Chondrocyte (in vitro differentiated cells): ENCODE data around the gene TBC1D32. TPM values are rescaled to one million over a fixed set of nuclear protein-coding genes. Genes with fewer than 3 reads are reported as not detected.

Experiments
- DNase-seq: peaks from one replicate; pipeline ENCODE4 v3.0.0; 2021; ENCODE audit warnings: mixed read lengths, low spot score
- H3K27ac Mint-ChIP-seq: one replicate; pipeline ENCODE4 v1.8.0; 2021; ENCODE audit warnings: mild to moderate bottlenecking, moderate library complexity, mixed read lengths; ENCODE audit not compliant: unreplicated experiment
- H3K27me3 Mint-ChIP-seq: 2 replicates; pipeline ENCODE4 v1.8.0; 2021; ENCODE audit warnings: low read depth, mixed read lengths
- H3K36me3 Mint-ChIP-seq: 2 replicates; pipeline ENCODE4 v1.8.0; 2021; ENCODE audit warnings: low read depth, mixed read lengths
- H3K4me1 Mint-ChIP-seq: 2 replicates; pipeline ENCODE4 v1.8.0; 2021; ENCODE audit warnings: low read depth, mild to moderate bottlenecking, mixed read lengths
- H3K4me3 Mint-ChIP-seq: one replicate; pipeline ENCODE4 v1.8.0; 2021; ENCODE audit warnings: mild to moderate bottlenecking, moderate library complexity, mixed read lengths; ENCODE audit not compliant: unreplicated experiment
- H3K9me3 Mint-ChIP-seq: 2 replicates; pipeline ENCODE4 v1.8.0; 2021; ENCODE audit warnings: low read depth, mixed read lengths
- total RNA-seq: library from RNA; stranded (reverse); gene quantifications from 3 replicates; pipeline ENCODE4 v1.2.1, GENCODE V29; 2021
- TF ChIP-seq, protein P1 (sequence below): fragments of 200-600 bp; sonication (generic); IDR thresholded peaks from 2 replicates; pipeline ENCODE4 v1.5.0; 2021; ENCODE audit warnings: antibody characterized with exemption, mild to moderate bottlenecking, moderate library complexity

TBC1D32 gene
- total RNA-seq, 1 donor from 2014 or later: 8.9 TPM

DNA sequence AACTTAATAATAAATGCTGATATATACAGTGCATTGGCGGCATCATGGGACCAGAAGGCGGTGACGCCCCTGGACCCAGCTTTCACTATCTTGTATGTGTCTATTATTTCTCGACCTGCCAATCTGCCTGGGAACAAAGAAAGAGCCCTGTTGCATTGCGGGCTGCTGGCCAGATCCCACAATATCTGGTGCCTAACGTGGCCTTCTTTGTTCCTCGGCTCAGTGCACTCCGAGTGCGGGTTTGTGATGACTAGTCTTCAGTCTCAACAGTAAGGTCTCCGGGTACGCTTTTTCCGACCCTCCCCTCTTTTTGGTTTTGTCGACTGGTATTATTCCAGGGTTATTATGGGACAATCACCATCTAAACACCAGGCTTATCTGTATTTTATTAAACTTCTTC is 291.5 kb downstream of the TBC1D32 start:
- no peak overlapping the region for H3K4me3 Mint-ChIP-seq

DNA sequence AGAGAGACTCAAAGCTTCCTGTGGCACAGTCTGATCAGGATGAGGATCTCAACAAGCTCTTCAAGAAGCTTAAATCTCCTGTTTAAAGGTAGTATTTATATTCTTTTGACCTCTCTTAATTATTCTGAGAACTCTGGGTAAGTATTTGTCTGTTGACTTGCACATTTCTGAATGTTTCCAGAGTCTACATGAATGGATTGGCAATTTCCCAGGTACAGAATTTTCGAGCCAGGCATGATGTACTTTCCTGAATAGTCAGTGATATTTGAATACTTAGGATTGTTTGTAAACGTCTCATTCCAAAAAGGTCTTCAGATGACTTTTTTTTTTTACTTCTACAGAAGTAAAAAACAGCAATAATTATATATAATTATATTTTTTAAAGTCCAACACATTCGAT is 293.4 kb downstream of the TBC1D32 start:
- Mint-ChIP-seq H3K27ac (no peak overlapping the region), H3K4me1 (no peaks in the 10 kb centered on the region), H3K27me3 (no peaks in the 10 kb centered on the region), H3K36me3 (peaks cover 8% of the 10 kb centered on the region), H3K4me3 (no peak overlapping the region), H3K9me3 (peaks cover 11% of the 10 kb centered on the region)
- TF ChIP-seq, protein P1, sequence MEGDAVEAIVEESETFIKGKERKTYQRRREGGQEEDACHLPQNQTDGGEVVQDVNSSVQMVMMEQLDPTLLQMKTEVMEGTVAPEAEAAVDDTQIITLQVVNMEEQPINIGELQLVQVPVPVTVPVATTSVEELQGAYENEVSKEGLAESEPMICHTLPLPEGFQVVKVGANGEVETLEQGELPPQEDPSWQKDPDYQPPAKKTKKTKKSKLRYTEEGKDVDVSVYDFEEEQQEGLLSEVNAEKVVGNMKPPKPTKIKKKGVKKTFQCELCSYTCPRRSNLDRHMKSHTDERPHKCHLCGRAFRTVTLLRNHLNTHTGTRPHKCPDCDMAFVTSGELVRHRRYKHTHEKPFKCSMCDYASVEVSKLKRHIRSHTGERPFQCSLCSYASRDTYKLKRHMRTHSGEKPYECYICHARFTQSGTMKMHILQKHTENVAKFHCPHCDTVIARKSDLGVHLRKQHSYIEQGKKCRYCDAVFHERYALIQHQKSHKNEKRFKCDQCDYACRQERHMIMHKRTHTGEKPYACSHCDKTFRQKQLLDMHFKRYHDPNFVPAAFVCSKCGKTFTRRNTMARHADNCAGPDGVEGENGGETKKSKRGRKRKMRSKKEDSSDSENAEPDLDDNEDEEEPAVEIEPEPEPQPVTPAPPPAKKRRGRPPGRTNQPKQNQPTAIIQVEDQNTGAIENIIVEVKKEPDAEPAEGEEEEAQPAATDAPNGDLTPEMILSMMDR: no peak
- DNase-seq: no peak

More for the DNA sequence above, 291.5 kb downstream of the TBC1D32 start:
- TF ChIP-seq, protein P1: no peak
- Mint-ChIP-seq H3K4me1 (no peaks in the 10 kb centered on the region), H3K36me3 (peaks cover 8% of the 10 kb centered on the region), H3K27me3 (no peaks in the 10 kb centered on the region), H3K27ac (no peak overlapping the region), H3K9me3 (peaks cover 9% of the 10 kb centered on the region)
- DNase-seq: no peak

DNA sequence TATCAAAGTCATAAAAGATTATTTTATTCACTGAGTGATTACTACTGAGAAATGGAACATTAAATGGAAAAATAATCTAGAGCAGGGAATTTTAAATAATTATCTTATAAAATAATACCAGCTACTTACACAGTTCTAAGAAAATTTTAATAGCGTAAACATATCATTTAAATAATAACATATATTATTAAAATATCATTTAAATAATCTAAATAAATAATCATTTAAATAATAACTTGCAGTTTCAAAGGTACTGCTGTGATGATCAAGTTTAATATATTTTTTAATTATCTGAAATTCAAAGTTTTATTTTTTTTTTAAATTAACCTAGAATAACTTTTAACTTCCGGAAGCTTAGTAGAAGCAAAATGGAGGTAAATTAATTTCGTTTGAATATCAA is 301.2 kb downstream of the TBC1D32 start:
- TF ChIP-seq, protein P1: no peak
- Mint-ChIP-seq H3K4me1 (no peaks in the 10 kb centered on the region), H3K4me3 (no peak overlapping the region), H3K36me3 (no peaks in the 10 kb centered on the region), H3K27me3 (peaks cover 4% of the 10 kb centered on the region), H3K9me3 (peaks cover 5% of the 10 kb centered on the region), H3K27ac (no peak overlapping the region)
- DNase-seq: no peak

DNA sequence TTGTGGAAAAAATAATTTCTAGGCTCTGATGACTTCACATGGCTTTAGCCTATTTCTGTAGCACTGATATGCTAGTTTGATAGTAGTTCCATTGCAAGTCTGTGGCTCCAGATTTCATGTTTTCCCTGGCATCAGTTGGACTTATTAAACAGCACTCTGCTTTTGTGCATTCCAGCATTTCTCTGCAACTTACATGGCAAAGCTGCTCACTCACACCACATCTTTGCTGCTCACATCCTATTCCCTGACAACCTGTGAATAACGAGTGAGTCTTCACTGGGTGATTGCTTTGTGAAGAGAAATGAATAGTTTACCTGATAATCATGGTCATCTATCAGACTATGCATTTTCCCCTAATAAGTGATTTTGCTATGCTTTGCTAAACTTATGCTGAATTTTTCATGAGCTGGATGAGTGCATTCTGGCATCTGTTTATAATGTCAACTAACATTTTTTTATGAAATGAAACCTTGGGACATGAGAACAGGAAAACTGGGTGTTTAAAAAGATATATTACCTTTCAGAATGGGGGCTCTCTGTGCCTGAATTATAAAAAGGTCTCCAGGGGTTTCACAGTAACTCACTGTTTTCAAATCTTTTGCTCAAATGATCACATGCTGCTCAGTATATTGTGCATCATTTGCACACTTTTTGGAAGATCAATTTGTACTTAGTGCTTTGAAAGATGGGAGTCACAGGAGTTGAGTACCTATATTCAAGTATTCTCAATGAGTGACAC is 301.8 kb downstream of the TBC1D32 start:
- Mint-ChIP-seq H3K9me3 (peaks cover 5% of the 10 kb centered on the region), H3K36me3 (no peaks in the 10 kb centered on the region), H3K27ac (no peak overlapping the region), H3K27me3 (peaks cover 4% of the 10 kb centered on the region), H3K4me1 (no peaks in the 10 kb centered on the region), H3K4me3 (no peak overlapping the region)
- TF ChIP-seq, protein P1: no peak
- no peak for DNase-seq

Other genes starting within 250 kb of the TBC1D32 start
- gene GJA1, start 101.2 kb upstream of the TBC1D32 start, total RNA-seq: 194 to 296 TPM (median 295 TPM) in 3 replicates